ENCODE results near the gene EXOSC9.

DNA sequence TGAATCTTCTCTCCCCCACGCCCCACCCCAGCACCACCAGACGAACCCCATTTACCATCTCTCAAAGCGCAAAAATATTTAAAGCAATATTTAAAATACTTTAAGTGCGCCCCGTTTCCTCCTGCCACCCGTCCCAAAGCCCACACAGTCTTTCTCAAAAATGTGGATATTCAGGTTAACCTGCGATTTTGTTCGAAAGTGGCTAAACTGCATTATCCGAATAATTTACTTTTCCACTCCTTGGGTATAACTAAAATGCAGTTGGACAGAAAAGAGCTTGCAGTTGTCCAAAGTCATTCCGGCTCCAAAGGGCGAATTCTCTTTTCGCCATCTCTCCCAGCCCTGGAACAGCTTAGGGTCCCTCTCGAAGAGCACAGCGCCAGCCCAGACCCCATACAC lies 36.8 kb upstream of the EXOSC9 start:
- TF ChIP-seq, protein P1, sequence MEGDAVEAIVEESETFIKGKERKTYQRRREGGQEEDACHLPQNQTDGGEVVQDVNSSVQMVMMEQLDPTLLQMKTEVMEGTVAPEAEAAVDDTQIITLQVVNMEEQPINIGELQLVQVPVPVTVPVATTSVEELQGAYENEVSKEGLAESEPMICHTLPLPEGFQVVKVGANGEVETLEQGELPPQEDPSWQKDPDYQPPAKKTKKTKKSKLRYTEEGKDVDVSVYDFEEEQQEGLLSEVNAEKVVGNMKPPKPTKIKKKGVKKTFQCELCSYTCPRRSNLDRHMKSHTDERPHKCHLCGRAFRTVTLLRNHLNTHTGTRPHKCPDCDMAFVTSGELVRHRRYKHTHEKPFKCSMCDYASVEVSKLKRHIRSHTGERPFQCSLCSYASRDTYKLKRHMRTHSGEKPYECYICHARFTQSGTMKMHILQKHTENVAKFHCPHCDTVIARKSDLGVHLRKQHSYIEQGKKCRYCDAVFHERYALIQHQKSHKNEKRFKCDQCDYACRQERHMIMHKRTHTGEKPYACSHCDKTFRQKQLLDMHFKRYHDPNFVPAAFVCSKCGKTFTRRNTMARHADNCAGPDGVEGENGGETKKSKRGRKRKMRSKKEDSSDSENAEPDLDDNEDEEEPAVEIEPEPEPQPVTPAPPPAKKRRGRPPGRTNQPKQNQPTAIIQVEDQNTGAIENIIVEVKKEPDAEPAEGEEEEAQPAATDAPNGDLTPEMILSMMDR (conservative IDR thresholded peaks at IDR 0.05; ENCODE audit: low read length): no peak
- TF ChIP-seq EZH2phosphoT487 (IDR thresholded peaks at IDR 0.05; ENCODE audit: borderline replicate concordance, low read depth, low read length): no peak

Data from OCI-LY7 (cell line).